ENCODE data around the gene PCDHGA9. TPM values are rescaled to one million over a fixed set of nuclear protein-coding genes. Genes with fewer than 3 reads are reported as not detected.

Gene PCDHGA9
- total RNA-seq, result 1 to 10 TPM in 3 of 4 donors, under 1 TPM in 1; 0.95 to 4.0 (median 1.5) TPM

DNA sequence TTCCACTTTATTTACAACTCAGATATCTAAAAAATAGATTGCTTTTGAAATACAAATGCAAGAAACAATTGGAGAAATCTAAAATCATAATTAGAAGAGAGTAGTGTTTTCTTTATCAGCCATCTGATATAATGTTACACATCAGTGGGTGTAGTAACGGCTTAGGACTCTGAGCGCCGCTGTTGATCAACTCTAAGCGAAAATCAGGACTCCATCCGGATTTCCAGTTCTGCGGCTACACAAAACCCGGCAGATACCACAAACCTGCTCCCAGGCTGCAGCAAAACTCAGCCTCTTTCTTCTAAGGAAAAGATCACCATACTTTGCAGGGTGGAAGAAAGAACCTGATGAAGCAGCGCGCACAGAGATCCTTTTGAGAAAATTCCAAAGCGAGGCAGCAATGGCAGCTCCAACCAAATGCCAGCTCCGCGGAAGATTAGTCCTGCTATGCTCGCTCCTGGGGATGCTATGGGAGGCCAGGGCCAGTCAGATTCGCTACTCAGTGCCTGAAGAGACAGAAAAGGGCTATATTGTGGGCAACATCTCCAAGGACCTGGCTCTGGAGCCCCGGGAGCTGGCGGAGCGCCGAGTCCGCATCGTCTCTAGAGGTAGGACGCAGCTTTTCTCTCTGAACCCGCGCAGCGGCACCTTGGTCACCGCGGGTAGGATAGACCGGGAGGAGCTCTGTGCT lies at the start of gene PCDHGA9:
Gene PCDHGA9 (plus strand): TSS at position 226 of the 691 bp plus-strand sequence. CDS start 175 bp downstream, at position 401.
- Histone ChIP-seq H3K9me3 (peaks cover 0 to 6% (median 0%) of the 10 kb centered on the region in 3 donors), H3K4me3 (peak within 1 kb of the TSS; percentile 29 to 45 (median 37)), H3K4me1 (peaks cover 14 to 15% of the 10 kb centered on the region in 2 donors), H3K27ac (no peak within 1 kb of the TSS), H3K27me3 (peaks cover 0 to 4% (median 0%) of the 10 kb centered on the region in 3 donors), H3K36me3 (peaks cover 0 to 4% of the 10 kb centered on the region in 2 donors)
- TF ChIP-seq, protein P1, sequence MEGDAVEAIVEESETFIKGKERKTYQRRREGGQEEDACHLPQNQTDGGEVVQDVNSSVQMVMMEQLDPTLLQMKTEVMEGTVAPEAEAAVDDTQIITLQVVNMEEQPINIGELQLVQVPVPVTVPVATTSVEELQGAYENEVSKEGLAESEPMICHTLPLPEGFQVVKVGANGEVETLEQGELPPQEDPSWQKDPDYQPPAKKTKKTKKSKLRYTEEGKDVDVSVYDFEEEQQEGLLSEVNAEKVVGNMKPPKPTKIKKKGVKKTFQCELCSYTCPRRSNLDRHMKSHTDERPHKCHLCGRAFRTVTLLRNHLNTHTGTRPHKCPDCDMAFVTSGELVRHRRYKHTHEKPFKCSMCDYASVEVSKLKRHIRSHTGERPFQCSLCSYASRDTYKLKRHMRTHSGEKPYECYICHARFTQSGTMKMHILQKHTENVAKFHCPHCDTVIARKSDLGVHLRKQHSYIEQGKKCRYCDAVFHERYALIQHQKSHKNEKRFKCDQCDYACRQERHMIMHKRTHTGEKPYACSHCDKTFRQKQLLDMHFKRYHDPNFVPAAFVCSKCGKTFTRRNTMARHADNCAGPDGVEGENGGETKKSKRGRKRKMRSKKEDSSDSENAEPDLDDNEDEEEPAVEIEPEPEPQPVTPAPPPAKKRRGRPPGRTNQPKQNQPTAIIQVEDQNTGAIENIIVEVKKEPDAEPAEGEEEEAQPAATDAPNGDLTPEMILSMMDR (IDR thresholded peaks at IDR 0.05 in 4 of 5, conservative IDR thresholded peaks at IDR 0.05 in 1 of 5), result peak in 4 of 5 experiments; percentile 35 to 46 (median 40)
- TF ChIP-seq POLR2A (IDR thresholded peaks at IDR 0.05), result no peak
- ATAC-seq (peak; percentile 55 to 63), DNase-seq (no peak)
- in situ Hi-C loops (cut with MboI; ENCODE audit: low sequenced_read_pairs in 4 of 4) (no loop called here), intact Hi-C loops (cut with DNase I; ENCODE audit: low total_unique reads) (no loop called here)

DNA sequence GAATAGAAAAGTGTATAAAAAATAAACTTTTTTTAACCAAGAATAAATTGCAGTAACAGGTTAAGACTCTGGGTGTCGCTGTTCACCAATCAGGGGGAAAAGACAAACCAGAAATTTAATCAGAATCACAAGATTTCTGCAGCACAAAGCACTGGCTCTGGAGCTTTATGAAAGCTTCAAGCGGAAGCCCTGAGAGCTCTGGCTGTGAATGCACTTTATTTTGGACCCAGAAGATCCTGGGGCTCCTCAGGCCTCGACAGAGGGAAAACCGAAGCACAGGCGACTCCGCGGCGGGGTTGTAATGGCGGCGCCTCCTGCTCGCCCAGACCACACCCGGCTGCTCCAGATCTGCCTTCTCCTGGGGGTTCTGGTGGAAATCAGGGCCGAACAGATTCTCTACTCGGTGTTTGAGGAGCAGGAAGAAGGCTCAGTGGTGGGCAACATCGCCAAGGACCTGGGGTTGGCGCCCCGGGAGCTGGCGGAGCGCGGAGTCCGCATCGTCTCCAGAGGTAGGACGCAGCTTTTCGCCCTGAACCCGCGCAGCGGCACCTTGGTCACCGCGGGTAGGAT lies 47.6 kb upstream of the PCDHGA9 start, which contains the start of gene PCDHGA4:
Gene PCDHGA4 (plus strand): TSS at position 122 of the 570 bp plus-strand sequence. CDS start 87 bp downstream, at position 209.
- peaks cover 0 to 7% (median 3%) of the 10 kb centered on the region in 3 donors for H3K9me3 ChIP-seq
- peak within 1 kb of the TSS; percentile 35 to 58 (median 42) for H3K4me3 ChIP-seq
- in situ Hi-C loops (cut with MboI; ENCODE audit: low sequenced_read_pairs in 4 of 4) (no loop called here), intact Hi-C loops (cut with DNase I; ENCODE audit: low total_unique reads) (no loop called here)
- DNase-seq (no peak), ATAC-seq (no peak)
- peak within 1 kb of the TSS; percentile 39 to 59 (median 53) for H3K27ac ChIP-seq
- TF ChIP-seq, protein P1 (IDR thresholded peaks at IDR 0.05 in 4 of 5, conservative IDR thresholded peaks at IDR 0.05 in 1 of 5), result peak in 4 of 5 experiments; percentile 34 to 65 (median 38)
- no peak for TF ChIP-seq POLR2A (IDR thresholded peaks at IDR 0.05)
- peaks cover 0 to 26% (median 10%) of the 10 kb centered on the region in 3 donors for H3K27me3 ChIP-seq
- H3K36me3 ChIP-seq, result no peaks in the 10 kb centered on the region
- peaks cover 0 to 6% of the 10 kb centered on the region in 2 donors for H3K4me1 ChIP-seq

GRCh38 chr5:141355641-141356040 lies 46.9 kb upstream of the PCDHGA9 start:
- H3K9me3 ChIP-seq, result peaks cover 0 to 12% (median 3%) of the 10 kb centered on the region in 3 donors
- no peak overlapping the region for H3K27ac ChIP-seq
- intact Hi-C loops (cut with DNase I; ENCODE audit: low total_unique reads) (no loop called here), in situ Hi-C loops (cut with MboI; ENCODE audit: low sequenced_read_pairs in 4 of 4) (no loop called here)
- H3K27me3 ChIP-seq, result peaks cover 0 to 30% (median 15%) of the 10 kb centered on the region in 3 donors
- H3K4me3 ChIP-seq, result peak overlapping the region in 3 of 4 donors; percentile 35 to 58 (median 48)
- ATAC-seq, result no peak
- no peak for TF ChIP-seq POLR2A (IDR thresholded peaks at IDR 0.05)
- TF ChIP-seq, protein P1 (IDR thresholded peaks at IDR 0.05 in 4 of 5, conservative IDR thresholded peaks at IDR 0.05 in 1 of 5), result no peak
- peaks cover 0 to 6% of the 10 kb centered on the region in 2 donors for H3K4me1 ChIP-seq
- no peaks in the 10 kb centered on the region for H3K36me3 ChIP-seq
- no peak for DNase-seq

- in situ Hi-C loops (cut with MboI; ENCODE audit: low sequenced_read_pairs in 4 of 4), result no loop called here
- peak overlapping the region in 1 of 4 donors; percentile 35 for H3K4me3 ChIP-seq
- DNase-seq, result no peak
- TF ChIP-seq POLR2A (IDR thresholded peaks at IDR 0.05), result no peak
- TF ChIP-seq, protein P1 (IDR thresholded peaks at IDR 0.05 in 4 of 5, conservative IDR thresholded peaks at IDR 0.05 in 1 of 5), result no peak
- peaks cover 0 to 16% (median 3%) of the 10 kb centered on the region in 3 donors for H3K9me3 ChIP-seq
- peaks cover 0 to 35% (median 17%) of the 10 kb centered on the region in 3 donors for H3K27me3 ChIP-seq
- no peaks in the 10 kb centered on the region for H3K36me3 ChIP-seq
- ATAC-seq, result no peak
- intact Hi-C loops (cut with DNase I; ENCODE audit: low total_unique reads), result no loop called here
- no peak overlapping the region for H3K27ac ChIP-seq
- H3K4me1 ChIP-seq, result peaks cover 0 to 6% of the 10 kb centered on the region in 2 donors
Observed at GRCh38 chr5:141356133-141356532, 46.4 kb upstream of the PCDHGA9 start.

All from gastrocnemius medialis (tissue), 4 donors.